Activated naive CD4-positive, alpha-beta T cell treated with anti-CD3 and anti-CD28 coated beads for 36 hours (primary cell): ENCODE measurements around the gene LGALS3. TPM values are rescaled to one million over a fixed set of nuclear protein-coding genes. Genes with fewer than 3 reads are reported as not detected.

Experiments used
- CTCF ChIA-PET: fragments of 350-600 bp; sonication (Branson Sonifier 250); formaldehyde crosslinking; loops from one replicate; lab custom pipeline; 2021; ENCODE audit warnings: antibody characterized with exemption; lab: Charles Lee
- DNase-seq: peaks from one replicate; pipeline ENCODE4 v3.0.0-alpha.2; 2020
- H3K27ac Mint-ChIP-seq: one replicate; pipeline ENCODE4 v1.8.0; 2021; ENCODE audit warnings: mild to moderate bottlenecking, mixed read lengths
- H3K27me3 Mint-ChIP-seq: one replicate; pipeline ENCODE4 v1.8.0; 2021; ENCODE audit warnings: low read depth, mixed read lengths
- H3K36me3 Mint-ChIP-seq: one replicate; pipeline ENCODE4 v1.8.0; 2021; ENCODE audit warnings: low read depth, mixed read lengths
- H3K4me1 Mint-ChIP-seq: one replicate; pipeline ENCODE4 v1.8.0; 2021; ENCODE audit warnings: low read depth, mixed read lengths
- H3K4me3 Mint-ChIP-seq: one replicate; pipeline ENCODE4 v1.8.0; 2021; ENCODE audit warnings: mild to moderate bottlenecking, moderate library complexity, mixed read lengths
- H3K9me3 Mint-ChIP-seq: one replicate; pipeline ENCODE4 v1.8.0; 2021; ENCODE audit warnings: mixed read lengths
- intact Hi-C: fragments of 100-400 bp; cut with micrococcal nuclease; formaldehyde crosslinking; loops from one replicate; pipeline ENCODE4 v1.15.1; 2023
- total RNA-seq, 2 experiments: library from RNA; stranded (reverse); gene quantifications; one replicate each; pipeline ENCODE4 v1.2.3, GENCODE V29; 2021

Gene LGALS3
- total RNA-seq, 2 experiments from 2014 or later, result 1.1 to 1.3 TPM

- peaks cover 4% of the 10 kb centered on the region for H3K4me1 Mint-ChIP-seq
- CTCF ChIA-PET, result no interaction called here
- no peak for DNase-seq
- intact Hi-C loops, result no loop called here
- no peak overlapping the region for H3K4me3 Mint-ChIP-seq
- H3K36me3 Mint-ChIP-seq, result no peaks in the 10 kb centered on the region
- no peak overlapping the region for H3K27ac Mint-ChIP-seq
- H3K27me3 Mint-ChIP-seq, result peaks cover 26% of the 10 kb centered on the region
- H3K9me3 Mint-ChIP-seq, result no peaks in the 10 kb centered on the region
Measured at GRCh38 chr14:55126034-55126433, 3.0 kb upstream of the LGALS3 start.

GRCh38 chr14:55126932-55127459 is 2.1 kb upstream of the LGALS3 start:
- Mint-ChIP-seq H3K36me3 (no peaks in the 10 kb centered on the region), H3K27me3 (peaks cover 33% of the 10 kb centered on the region), H3K4me1 (peaks cover 4% of the 10 kb centered on the region), H3K27ac (no peak overlapping the region), H3K4me3 (no peak overlapping the region), H3K9me3 (no peaks in the 10 kb centered on the region)
- no peak for DNase-seq
- CTCF ChIA-PET, result interaction anchor here (1.2 to 1.5 kb wide), 2 partner anchors 37 to 76 kb away, joined by 3 read pairs; partner anchors contain the start of gene MAPK1IP1L
- intact Hi-C loops, result no loop called here

- H3K9me3 Mint-ChIP-seq, result no peaks in the 10 kb centered on the region
- peaks cover 4% of the 10 kb centered on the region for H3K4me1 Mint-ChIP-seq
- no peak overlapping the region for H3K4me3 Mint-ChIP-seq
- intact Hi-C loops, result no loop called here
- H3K27ac Mint-ChIP-seq, result no peak overlapping the region
- DNase-seq, result no peak
- H3K36me3 Mint-ChIP-seq, result no peaks in the 10 kb centered on the region
- CTCF ChIA-PET, result interaction anchor here (0.6 to 1.5 kb wide), 3 partner anchors 30 to 76 kb away, joined by 3 read pairs; partner anchors contain the start of gene MAPK1IP1L
- peaks cover 33% of the 10 kb centered on the region for H3K27me3 Mint-ChIP-seq
Measured at GRCh38 chr14:55127460-55127951, 1.5 kb upstream of the LGALS3 start.

GRCh38 chr14:55128386-55129085 is 516 bp upstream of the LGALS3 start:
- Mint-ChIP-seq H3K36me3 (no peaks in the 10 kb centered on the region), H3K4me1 (peaks cover 4% of the 10 kb centered on the region)

GRCh38 chr14:55129428-55130195 is 560 bp downstream of the LGALS3 start:
- intact Hi-C loops, result no loop called here
- H3K4me3 Mint-ChIP-seq, result peak overlapping the region; percentile 61
- H3K27ac Mint-ChIP-seq, result no peak overlapping the region
- H3K27me3 Mint-ChIP-seq, result peaks cover 37% of the 10 kb centered on the region
- DNase-seq, result peak; percentile 61
- H3K36me3 Mint-ChIP-seq, result no peaks in the 10 kb centered on the region
- CTCF ChIA-PET, result interaction anchor here (0.5 to 0.9 kb wide), 2 partner anchors 40 to 97 kb away, joined by 4 to 11 read pairs; no protein-coding TSS in a partner anchor
- H3K4me1 Mint-ChIP-seq, result peaks cover 4% of the 10 kb centered on the region
- no peaks in the 10 kb centered on the region for H3K9me3 Mint-ChIP-seq

More at GRCh38 chr14:55128386-55129085, 516 bp upstream of the LGALS3 start:
- no peak overlapping the region for H3K27ac Mint-ChIP-seq
- H3K4me3 Mint-ChIP-seq, result peak overlapping the region; percentile 58
- no peaks in the 10 kb centered on the region for H3K9me3 Mint-ChIP-seq
- intact Hi-C loops, result no loop called here
- CTCF ChIA-PET, result interaction anchor here (0.9 kb wide), 1 partner anchor 39 kb away, joined by 11 read pairs; no protein-coding TSS in a partner anchor
- no peak for DNase-seq
- peaks cover 37% of the 10 kb centered on the region for H3K27me3 Mint-ChIP-seq

GRCh38 chr14:55130196-55130550 is 1.1 kb downstream of the LGALS3 start:
- Mint-ChIP-seq H3K4me3 (peak overlapping the region; percentile 61), H3K36me3 (no peaks in the 10 kb centered on the region), H3K27me3 (peaks cover 37% of the 10 kb centered on the region), H3K9me3 (no peaks in the 10 kb centered on the region), H3K4me1 (peaks cover 4% of the 10 kb centered on the region), H3K27ac (no peak overlapping the region)
- no peak for DNase-seq
- CTCF ChIA-PET, result interaction anchor here (0.5 kb wide), 1 partner anchor 98 kb away, joined by 4 read pairs; no protein-coding TSS in a partner anchor
- intact Hi-C loops, result no loop called here

GRCh38 chr14:55131370-55132137 is 2.5 kb downstream of the LGALS3 start:
- CTCF ChIA-PET, result interaction anchor here (1.0 to 1.6 kb wide), 4 partner anchors 15 to 42 kb away, joined by 3 to 4 read pairs (median 4); no protein-coding TSS in a partner anchor
- no peak for DNase-seq
- peaks cover 32% of the 10 kb centered on the region for H3K27me3 Mint-ChIP-seq
- no peaks in the 10 kb centered on the region for H3K9me3 Mint-ChIP-seq
- H3K4me3 Mint-ChIP-seq, result no peak overlapping the region
- no peak overlapping the region for H3K27ac Mint-ChIP-seq
- peaks cover 4% of the 10 kb centered on the region for H3K4me1 Mint-ChIP-seq
- intact Hi-C loops, result no loop called here
- H3K36me3 Mint-ChIP-seq, result no peaks in the 10 kb centered on the region

GRCh38 chr14:55133416-55133815 is 4.4 kb downstream of the LGALS3 start:
- Mint-ChIP-seq H3K27ac (no peak overlapping the region), H3K4me3 (no peak overlapping the region), H3K4me1 (peaks cover 4% of the 10 kb centered on the region), H3K36me3 (no peaks in the 10 kb centered on the region), H3K9me3 (no peaks in the 10 kb centered on the region), H3K27me3 (peaks cover 23% of the 10 kb centered on the region)
- CTCF ChIA-PET, result interaction anchor here (1.6 kb wide), 1 partner anchor 44 kb away, joined by 4 read pairs; no protein-coding TSS in a partner anchor
- no peak for DNase-seq
- intact Hi-C loops, result loop anchor here (1.0 kb wide), 1 partner anchor 44 kb away; no protein-coding TSS in a partner anchor

GRCh38 chr14:55136241-55136640 is 7.2 kb downstream of the LGALS3 start:
- intact Hi-C loops, result no loop called here
- no peak for DNase-seq
- CTCF ChIA-PET, result no interaction called here
- H3K27ac Mint-ChIP-seq, result no peak overlapping the region
- H3K4me3 Mint-ChIP-seq, result no peak overlapping the region
- H3K9me3 Mint-ChIP-seq, result no peaks in the 10 kb centered on the region
- no peaks in the 10 kb centered on the region for H3K4me1 Mint-ChIP-seq
- peaks cover 15% of the 10 kb centered on the region for H3K27me3 Mint-ChIP-seq
- H3K36me3 Mint-ChIP-seq, result no peaks in the 10 kb centered on the region

- no peaks in the 10 kb centered on the region for H3K4me1 Mint-ChIP-seq
- intact Hi-C loops, result no loop called here
- H3K4me3 Mint-ChIP-seq, result no peak overlapping the region
- no peaks in the 10 kb centered on the region for H3K9me3 Mint-ChIP-seq
- no peak overlapping the region for H3K27ac Mint-ChIP-seq
- peaks cover 8% of the 10 kb centered on the region for H3K27me3 Mint-ChIP-seq
- H3K36me3 Mint-ChIP-seq, result no peaks in the 10 kb centered on the region
- CTCF ChIA-PET, result interaction anchor here (0.6 to 1.7 kb wide), 3 partner anchors 28 to 47 kb away, joined by 3 to 5 read pairs (median 4); no protein-coding TSS in a partner anchor
- no peak for DNase-seq
Measured at GRCh38 chr14:55136885-55137786, 8.1 kb downstream of the LGALS3 start.

GRCh38 chr14:55138091-55138490 is 9.0 kb downstream of the LGALS3 start:
- intact Hi-C loops, result no loop called here
- Mint-ChIP-seq H3K27ac (no peak overlapping the region), H3K27me3 (peaks cover 8% of the 10 kb centered on the region), H3K9me3 (no peaks in the 10 kb centered on the region), H3K4me3 (no peak overlapping the region), H3K36me3 (no peaks in the 10 kb centered on the region), H3K4me1 (no peaks in the 10 kb centered on the region)
- CTCF ChIA-PET, result interaction anchor here (0.6 to 1.7 kb wide), 3 partner anchors 29 to 48 kb away, joined by 3 to 5 read pairs (median 4); no protein-coding TSS in a partner anchor
- no peak for DNase-seq
